Gastroesophageal sphincter (tissue), 4 donors: ENCODE data around the gene HSPA1B. TPM values are rescaled to one million over a fixed set of nuclear protein-coding genes. Genes with fewer than 3 reads are reported as not detected.

ENCODE experiments used
- ATAC-seq: fragments of 150-250 bp; one replicate; pipeline ENCODE4 v1.9.1; 2016; ENCODE audit warnings: mild to moderate bottlenecking, moderate library complexity
- H3K27ac ChIP-seq, 4 donors: fragments of 200-600 bp; sonication (generic) in 3 of 4; 1 replicate in 3 of 4; 2 replicates in 1 of 4; pipeline ENCODE4 v1.5.1; 2016 to 2019
- H3K27me3 ChIP-seq: fragments of 200-600 bp; sonication (generic); one replicate; pipeline ENCODE4 v1.5.1; 2019
- H3K36me3 ChIP-seq, 2 donors: fragments of 200-600 bp; sonication (generic); one replicate each; pipeline ENCODE4 v1.5.1; 2019; ENCODE audit warnings: control low read depth in 1 of 2
- H3K4me1 ChIP-seq, 3 donors: fragments of 200-600 bp; sonication (generic); 1 replicate in 2 of 3; 2 replicates in 1 of 3; pipeline ENCODE4 v1.5.1; 2016 to 2019; ENCODE audit warnings: control low read depth in 2 of 3
- H3K4me3 ChIP-seq, 2 donors: fragments of 200-600 bp; sonication (generic); one replicate each; pipeline ENCODE4 v1.5.1; 2019; ENCODE audit warnings: mild to moderate bottlenecking in 1 of 2, moderate library complexity in 1 of 2
- H3K9me3 ChIP-seq, 3 donors: fragments of 200-600 bp; sonication (generic); one replicate each; pipeline ENCODE4 v1.5.1; 2017 to 2019; ENCODE audit warnings: control low read depth in 2 of 3
- CTCF ChIP-seq, 4 experiments: fragments of 200-600 bp in 2 of 4; fragments of 450-650 bp in 2 of 4; sonication (generic) in 1 of 4; IDR thresholded peaks; one replicate each; pipeline ENCODE4 v1.5.1; 2017 to 2019; ENCODE audit warnings: antibody characterized with exemption in 4 of 4, mild to moderate bottlenecking in 2 of 4, moderate library complexity in 2 of 4
- EP300 ChIP-seq: sonication (generic); formaldehyde crosslinking; IDR thresholded peaks from one replicate; pipeline ENCODE4 v1.6.1; 2017; ENCODE audit warnings: antibody characterized with exemption, mild to moderate bottlenecking
- POLR2A ChIP-seq, 2 donors: fragments of 450-650 bp; IDR thresholded peaks; one replicate each; pipeline ENCODE4 v1.6.1; 2017; ENCODE audit warnings: antibody characterized with exemption in 2 of 2, mild to moderate bottlenecking in 2 of 2, moderate library complexity in 1 of 2
- POLR2AphosphoS5 ChIP-seq: sonication (generic); formaldehyde crosslinking; IDR thresholded peaks from one replicate; pipeline ENCODE4 v1.6.1; 2017; ENCODE audit warnings: antibody characterized with exemption
- WGBS, 2 donors: methylation state at CpG; one replicate each; pipeline ENCODE4 v1.1.5; 2018; ENCODE audit warnings: low coverage in 1 of 2; 5-methylcytosine and 5-hydroxymethylcytosine counted together
- total RNA-seq, 4 donors: library from RNA; depleted of rRNA; stranded (reverse); fragments of >200 nt; gene quantifications; one replicate each; pipeline ENCODE4 v1.1.0, GENCODE V29; 2016

HSPA1B gene
- total RNA-seq, 4 donors from 2014 or later, result 198 to 260 (median 219) TPM

GRCh38 chr6:31780507-31781243, 46.9 kb upstream of the HSPA1B start:
- no peak overlapping the region for H3K4me3 ChIP-seq
- WGBS, 2 donors, result 87 to 89% methylated on average over 5 to 7 of the region's 20 CpGs
- H3K27ac ChIP-seq, result no peak overlapping the region
- no peaks in the 10 kb centered on the region for H3K9me3 ChIP-seq
- H3K27me3 ChIP-seq, result no peaks in the 10 kb centered on the region
- TF ChIP-seq CTCF (IDR thresholded peaks at IDR 0.05), result no peak
- TF ChIP-seq POLR2AphosphoS5, result no peak
- TF ChIP-seq EP300, result no peak
- no peak for TF ChIP-seq POLR2A (IDR thresholded peaks at IDR 0.05)
- peaks cover 0 to 14% (median 10%) of the 10 kb centered on the region in 3 donors for H3K4me1 ChIP-seq
- no peak for ATAC-seq
- H3K36me3 ChIP-seq, result peaks cover 0 to 78% of the 10 kb centered on the region in 2 donors

- H3K27me3 ChIP-seq, result no peaks in the 10 kb centered on the region
- H3K9me3 ChIP-seq, result no peaks in the 10 kb centered on the region
- no peak for ATAC-seq
- 85 to 97% methylated on average over 6 of the region's 23 CpGs for WGBS, 2 donors
- H3K4me3 ChIP-seq, result no peak overlapping the region
- no peak overlapping the region for H3K27ac ChIP-seq
- H3K4me1 ChIP-seq, result peaks cover 0 to 12% (median 9%) of the 10 kb centered on the region in 3 donors
- TF ChIP-seq CTCF (IDR thresholded peaks at IDR 0.05), result no peak
- no peak for TF ChIP-seq POLR2AphosphoS5
- TF ChIP-seq POLR2A (IDR thresholded peaks at IDR 0.05), result no peak
- TF ChIP-seq EP300, result no peak
- H3K36me3 ChIP-seq, result peaks cover 0 to 82% of the 10 kb centered on the region in 2 donors
Measured at GRCh38 chr6:31781244-31782125, 46.1 kb upstream of the HSPA1B start.

- Histone ChIP-seq H3K27ac (no peak overlapping the region), H3K27me3 (no peaks in the 10 kb centered on the region), H3K36me3 (peaks cover 0 to 84% of the 10 kb centered on the region in 2 donors), H3K9me3 (no peaks in the 10 kb centered on the region), H3K4me1 (peaks cover 0 to 4% (median 1%) of the 10 kb centered on the region in 3 donors), H3K4me3 (no peak overlapping the region)
- no peak for ATAC-seq
- 66% methylated on average over 3 of the region's 32 CpGs; no CpG with 5 or more reads in 1 of the 2 donors for WGBS, 2 donors
- TF ChIP-seq EP300 (no peak), POLR2AphosphoS5 (no peak), POLR2A (IDR thresholded peaks at IDR 0.05) (no peak), CTCF (IDR thresholded peaks at IDR 0.05) (no peak)
Measured at GRCh38 chr6:31782126-31782855, 45.2 kb upstream of the HSPA1B start.

- no peak for ATAC-seq
- Histone ChIP-seq H3K36me3 (peaks cover 0 to 89% of the 10 kb centered on the region in 2 donors), H3K4me1 (no peaks in the 10 kb centered on the region), H3K27me3 (no peaks in the 10 kb centered on the region), H3K27ac (no peak overlapping the region), H3K9me3 (no peaks in the 10 kb centered on the region), H3K4me3 (no peak overlapping the region)
- WGBS, 2 donors, result 87 to 91% methylated on average over 3 to 9 of the region's 15 CpGs
- TF ChIP-seq CTCF (IDR thresholded peaks at IDR 0.05) (no peak), POLR2A (IDR thresholded peaks at IDR 0.05) (no peak), EP300 (no peak), POLR2AphosphoS5 (no peak)
Measured at GRCh38 chr6:31784098-31784925, 43.2 kb upstream of the HSPA1B start.
